ENCODE measurements around the gene BTBD1. TPM values are rescaled to one million over a fixed set of nuclear protein-coding genes. Genes with fewer than 3 reads are reported as not detected.

BTBD1 gene
- total and polyA plus RNA-seq, 9 donors: 24.3 to 85.5 (median 44.4) TPM

DNA sequence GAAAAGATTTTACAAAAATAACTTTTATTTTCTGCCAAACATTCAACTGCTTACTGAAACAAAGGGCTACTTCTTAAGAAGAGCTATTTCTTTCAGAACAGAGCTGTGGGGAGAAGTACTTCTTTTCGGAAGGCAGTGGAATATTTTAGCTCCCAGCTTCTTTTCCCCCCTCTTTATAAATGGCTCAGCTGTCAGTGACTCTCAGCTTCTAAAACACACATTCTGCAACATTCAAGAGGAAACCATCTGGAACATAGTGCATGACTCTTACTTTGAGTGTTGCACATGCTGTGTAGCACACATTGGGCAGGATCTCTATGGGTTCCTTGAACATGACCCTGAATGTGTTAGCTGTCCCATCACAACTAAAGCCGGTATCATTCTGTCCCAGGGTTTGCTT lies 48.6 kb downstream of the BTBD1 start:
- intact Hi-C loops (cut with DNase I): loop anchor here in 2 of 4 donors (10.0 kb wide), 2 partner anchors 46 to 484 kb away; partner anchors contain the start of gene BTBD1 (in 1 of the 2)
- no peak for TF ChIP-seq EP300 (IDR thresholded peaks at IDR 0.05)
- TF ChIP-seq, protein P1, sequence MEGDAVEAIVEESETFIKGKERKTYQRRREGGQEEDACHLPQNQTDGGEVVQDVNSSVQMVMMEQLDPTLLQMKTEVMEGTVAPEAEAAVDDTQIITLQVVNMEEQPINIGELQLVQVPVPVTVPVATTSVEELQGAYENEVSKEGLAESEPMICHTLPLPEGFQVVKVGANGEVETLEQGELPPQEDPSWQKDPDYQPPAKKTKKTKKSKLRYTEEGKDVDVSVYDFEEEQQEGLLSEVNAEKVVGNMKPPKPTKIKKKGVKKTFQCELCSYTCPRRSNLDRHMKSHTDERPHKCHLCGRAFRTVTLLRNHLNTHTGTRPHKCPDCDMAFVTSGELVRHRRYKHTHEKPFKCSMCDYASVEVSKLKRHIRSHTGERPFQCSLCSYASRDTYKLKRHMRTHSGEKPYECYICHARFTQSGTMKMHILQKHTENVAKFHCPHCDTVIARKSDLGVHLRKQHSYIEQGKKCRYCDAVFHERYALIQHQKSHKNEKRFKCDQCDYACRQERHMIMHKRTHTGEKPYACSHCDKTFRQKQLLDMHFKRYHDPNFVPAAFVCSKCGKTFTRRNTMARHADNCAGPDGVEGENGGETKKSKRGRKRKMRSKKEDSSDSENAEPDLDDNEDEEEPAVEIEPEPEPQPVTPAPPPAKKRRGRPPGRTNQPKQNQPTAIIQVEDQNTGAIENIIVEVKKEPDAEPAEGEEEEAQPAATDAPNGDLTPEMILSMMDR (IDR thresholded peaks at IDR 0.05): no peak
- no peak for TF ChIP-seq POLR2A (IDR thresholded peaks at IDR 0.05)

GRCh38 chr15:83016906-83017305 lies 50.1 kb downstream of the BTBD1 start:
- Histone ChIP-seq H3K27me3 (no peaks in the 10 kb centered on the region), H3K27ac (no peak overlapping the region), H3K36me3 (no peaks in the 10 kb centered on the region), H3K4me3 (no peak overlapping the region), H3K4me1 (ENCODE audit: insufficient read depth) (peaks cover 4% of the 10 kb centered on the region), H3K9me3 (no peaks in the 10 kb centered on the region)
- intact Hi-C loops (cut with DNase I): loop anchor here in 2 of 4 donors (10.0 kb wide), 2 partner anchors 48 to 482 kb away; partner anchors contain the start of gene BTBD1 (in 1 of the 2)
- WGBS, 3 donors: 75 to 84% (median 75%) methylated on average over 5 of the region's 5 CpGs
- no peak for TF ChIP-seq EP300 (IDR thresholded peaks at IDR 0.05)
- no peak for DNase-seq

More for the DNA sequence above, 48.6 kb downstream of the BTBD1 start:
- 85 to 87% (median 85%) methylated on average over 2 of the region's 2 CpGs for WGBS, 3 donors
- no peak overlapping the region for H3K4me3 ChIP-seq
- H3K4me1 ChIP-seq (ENCODE audit: insufficient read depth): peaks cover 2% of the 10 kb centered on the region
- no peak for DNase-seq
- no peaks in the 10 kb centered on the region for H3K27me3 ChIP-seq
- H3K27ac ChIP-seq: no peak overlapping the region
- H3K9me3 ChIP-seq: no peaks in the 10 kb centered on the region
- no peaks in the 10 kb centered on the region for H3K36me3 ChIP-seq

DNA sequence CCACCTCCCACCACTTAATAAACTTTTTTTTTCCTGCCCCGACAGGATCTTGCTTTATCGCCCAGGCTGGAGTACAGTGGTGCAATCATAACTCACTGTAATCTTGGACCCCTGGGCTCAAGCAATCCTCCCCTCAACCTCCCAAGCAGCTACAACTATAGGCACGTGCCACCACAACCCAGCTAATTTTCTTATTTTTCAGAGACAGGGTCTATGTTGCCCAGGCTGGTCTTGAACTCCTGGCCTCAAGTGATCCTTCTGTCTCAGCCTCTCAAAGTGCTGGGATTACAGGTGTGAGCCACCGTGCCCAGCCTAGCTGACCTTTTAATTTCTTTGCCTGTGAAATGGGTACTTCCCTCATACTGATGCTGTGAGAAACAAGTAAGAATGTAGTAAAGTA lies 51.7 kb downstream of the BTBD1 start:
- Histone ChIP-seq H3K27ac (no peak overlapping the region), H3K9me3 (no peaks in the 10 kb centered on the region), H3K4me1 (ENCODE audit: insufficient read depth) (peaks cover 9% of the 10 kb centered on the region), H3K27me3 (no peaks in the 10 kb centered on the region), H3K36me3 (no peaks in the 10 kb centered on the region), H3K4me3 (no peak overlapping the region)
- WGBS, 3 donors: 67 to 75% (median 73%) methylated on average over 4 of the region's 4 CpGs
- DNase-seq: no peak
- TF ChIP-seq, protein P1 (IDR thresholded peaks at IDR 0.05): no peak
- TF ChIP-seq POLR2A (IDR thresholded peaks at IDR 0.05) (no peak), EP300 (IDR thresholded peaks at IDR 0.05) (no peak)
- intact Hi-C loops (cut with DNase I): loop anchor here in 2 of 4 donors (10.0 kb wide), 2 partner anchors 49 to 481 kb away; partner anchors contain the start of gene BTBD1 (in 1 of the 2)

DNA sequence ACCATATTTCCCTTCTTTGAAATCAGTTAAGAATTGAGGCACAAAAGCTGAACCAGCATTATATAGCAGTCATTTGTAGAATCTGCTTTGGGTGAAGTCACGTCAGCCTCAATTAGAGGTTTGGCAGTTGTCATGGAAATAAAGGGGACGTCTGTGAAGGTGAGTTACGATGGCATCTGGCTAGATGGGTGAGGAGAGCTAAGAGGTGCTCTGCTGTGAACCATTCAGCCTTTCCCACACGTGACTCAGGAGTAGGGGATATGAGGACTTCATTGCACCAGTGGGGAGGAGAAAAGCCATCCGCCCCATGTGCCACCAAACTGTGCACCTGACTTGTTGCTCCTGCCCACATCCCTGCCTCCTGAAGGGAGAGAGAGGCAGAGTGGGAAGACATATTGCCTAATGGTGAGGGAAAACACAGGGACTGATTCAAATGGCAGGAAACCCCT lies 52.8 kb downstream of the BTBD1 start:
- peaks cover 11% of the 10 kb centered on the region for H3K4me1 ChIP-seq (ENCODE audit: insufficient read depth)
- no peak for DNase-seq
- intact Hi-C loops (cut with DNase I): loop anchor here in 2 of 4 donors (10.0 kb wide), 2 partner anchors 51 to 479 kb away; partner anchors contain the start of gene BTBD1 (in 1 of the 2)

GRCh38 chr15:83012636-83013035 lies 54.4 kb downstream of the BTBD1 start:
- Histone ChIP-seq H3K4me1 (ENCODE audit: insufficient read depth) (peaks cover 11% of the 10 kb centered on the region), H3K4me3 (no peak overlapping the region), H3K36me3 (no peaks in the 10 kb centered on the region), H3K27ac (no peak overlapping the region), H3K27me3 (no peaks in the 10 kb centered on the region), H3K9me3 (no peaks in the 10 kb centered on the region)
- WGBS, 3 donors: 93 to 97% (median 94%) methylated on average over 6 of the region's 6 CpGs
- TF ChIP-seq EP300 (IDR thresholded peaks at IDR 0.05): no peak
- TF ChIP-seq, protein P1 (IDR thresholded peaks at IDR 0.05): no peak
- no peak for TF ChIP-seq POLR2A (IDR thresholded peaks at IDR 0.05)
- intact Hi-C loops (cut with DNase I): loop anchor here in 2 of 4 donors (10.0 kb wide), 2 partner anchors 52 to 478 kb away; partner anchors contain the start of gene BTBD1 (in 1 of the 2)
- DNase-seq: no peak

More for the DNA sequence above, 52.8 kb downstream of the BTBD1 start:
- no peaks in the 10 kb centered on the region for H3K9me3 ChIP-seq
- no peak overlapping the region for H3K4me3 ChIP-seq
- WGBS, 3 donors: 62 to 67% (median 66%) methylated on average over 5 of the region's 5 CpGs
- TF ChIP-seq EP300 (IDR thresholded peaks at IDR 0.05) (no peak), POLR2A (IDR thresholded peaks at IDR 0.05) (no peak)
- no peaks in the 10 kb centered on the region for H3K27me3 ChIP-seq
- no peak overlapping the region for H3K27ac ChIP-seq
- H3K36me3 ChIP-seq: no peaks in the 10 kb centered on the region
